ENCODE measurements around the gene DBR1.
A peak's percentile ranks its signal among the peaks of the same experiment; 100 is the strongest.

Gene DBR1, protein sequence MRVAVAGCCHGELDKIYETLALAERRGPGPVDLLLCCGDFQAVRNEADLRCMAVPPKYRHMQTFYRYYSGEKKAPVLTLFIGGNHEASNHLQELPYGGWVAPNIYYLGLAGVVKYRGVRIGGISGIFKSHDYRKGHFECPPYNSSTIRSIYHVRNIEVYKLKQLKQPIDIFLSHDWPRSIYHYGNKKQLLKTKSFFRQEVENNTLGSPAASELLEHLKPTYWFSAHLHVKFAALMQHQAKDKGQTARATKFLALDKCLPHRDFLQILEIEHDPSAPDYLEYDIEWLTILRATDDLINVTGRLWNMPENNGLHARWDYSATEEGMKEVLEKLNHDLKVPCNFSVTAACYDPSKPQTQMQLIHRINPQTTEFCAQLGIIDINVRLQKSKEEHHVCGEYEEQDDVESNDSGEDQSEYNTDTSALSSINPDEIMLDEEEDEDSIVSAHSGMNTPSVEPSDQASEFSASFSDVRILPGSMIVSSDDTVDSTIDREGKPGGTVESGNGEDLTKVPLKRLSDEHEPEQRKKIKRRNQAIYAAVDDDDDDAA
- total RNA-seq: 67.5 reads per million, percentile 75 among the genes with 10 or more reads in this experiment

DNA sequence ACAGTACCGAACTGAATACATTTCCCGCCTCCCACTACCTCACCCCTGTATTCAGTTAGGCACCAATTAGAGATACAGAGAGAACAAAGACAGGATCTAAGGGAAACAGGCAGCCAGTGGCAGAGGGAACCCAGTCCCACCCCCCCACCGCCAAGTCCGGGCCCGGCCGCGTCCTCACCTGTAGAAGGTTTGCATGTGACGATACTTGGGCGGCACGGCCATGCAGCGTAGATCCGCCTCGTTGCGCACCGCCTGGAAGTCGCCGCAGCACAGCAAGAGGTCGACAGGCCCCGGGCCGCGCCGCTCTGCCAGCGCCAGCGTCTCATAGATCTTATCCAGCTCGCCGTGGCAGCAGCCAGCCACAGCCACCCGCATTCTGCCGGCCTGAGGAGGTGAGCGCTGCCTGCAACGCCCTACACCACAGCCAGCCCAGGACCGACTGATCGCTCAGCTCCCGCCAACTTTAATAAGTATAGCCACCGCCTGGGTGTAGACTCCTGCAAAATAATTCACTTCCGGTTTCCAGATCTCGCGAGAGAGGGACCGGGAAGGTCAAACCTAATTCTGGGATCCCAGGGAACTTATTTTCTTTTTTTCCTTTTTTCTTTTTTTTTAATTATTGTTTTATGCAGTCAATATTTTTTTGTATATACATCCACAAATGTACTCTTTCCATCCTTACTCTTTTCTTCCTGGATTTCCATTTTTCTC lies at the start of gene DBR1:
TSS of gene DBR1 (minus strand) at position 501 of the 711 bp plus-strand sequence. CDS start at position 375, 126 bp downstream.
- DNase-seq: peak; percentile 75

DNA sequence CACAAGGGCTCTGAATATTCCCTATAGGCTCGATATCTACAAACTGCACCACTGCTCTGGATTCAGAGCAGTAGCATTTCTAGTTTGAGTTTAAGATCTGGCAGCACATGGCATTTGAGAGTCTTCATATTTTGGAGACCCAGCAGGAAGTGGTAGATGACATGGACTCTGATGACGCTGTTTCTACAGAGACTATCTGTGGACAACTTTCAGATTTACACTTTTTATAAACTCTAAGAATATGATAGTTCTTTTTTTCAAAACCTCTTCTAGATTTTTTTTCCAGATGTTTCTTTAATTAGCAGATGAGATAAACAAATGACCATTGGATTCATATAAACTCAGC lies 48.2 kb upstream of the DBR1 start:
- DNase-seq: no peak

GRCh38 chr3:138222131-138222941 lies 47.6 kb upstream of the DBR1 start:
- no peak for DNase-seq

DNA sequence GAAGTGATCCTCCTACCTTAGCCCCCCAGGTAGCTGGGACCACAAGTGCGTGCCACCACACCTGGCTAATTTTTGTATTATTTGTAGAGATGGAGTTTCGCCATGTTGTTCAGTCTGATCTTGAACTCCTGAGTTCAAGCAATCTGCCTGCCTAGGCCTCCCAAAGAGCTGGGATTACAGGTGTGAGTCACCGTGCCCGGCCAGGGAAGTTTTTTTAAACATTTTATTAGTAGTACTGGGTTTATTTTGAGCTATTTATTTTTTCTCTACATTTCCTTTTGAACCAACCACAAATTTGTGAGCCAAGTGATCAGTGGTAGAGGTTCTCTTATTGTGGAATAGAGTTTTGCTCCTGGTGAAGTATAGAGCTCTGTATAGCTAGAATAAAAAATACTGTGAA lies 46.1 kb upstream of the DBR1 start:
- no peak for DNase-seq

DNA sequence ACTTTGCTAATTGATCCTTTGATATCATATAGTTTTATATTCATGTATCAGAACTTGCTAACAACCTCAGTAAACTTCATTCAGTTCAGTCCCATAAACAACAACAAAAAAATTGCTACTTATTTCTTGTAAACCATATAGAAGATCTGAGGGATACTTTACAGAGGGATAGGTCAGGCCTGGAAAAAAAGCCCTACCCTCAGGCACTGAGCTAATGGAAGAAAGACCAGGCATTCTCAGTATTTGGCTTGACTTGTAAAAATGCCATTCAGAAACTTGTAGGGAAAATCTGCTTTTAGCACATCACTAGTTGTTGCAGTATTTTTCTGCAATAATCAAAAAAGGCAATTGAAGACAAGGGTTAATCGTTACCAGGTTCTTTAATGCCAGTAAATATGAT lies 45.5 kb upstream of the DBR1 start:
- no peak for DNase-seq

DNA sequence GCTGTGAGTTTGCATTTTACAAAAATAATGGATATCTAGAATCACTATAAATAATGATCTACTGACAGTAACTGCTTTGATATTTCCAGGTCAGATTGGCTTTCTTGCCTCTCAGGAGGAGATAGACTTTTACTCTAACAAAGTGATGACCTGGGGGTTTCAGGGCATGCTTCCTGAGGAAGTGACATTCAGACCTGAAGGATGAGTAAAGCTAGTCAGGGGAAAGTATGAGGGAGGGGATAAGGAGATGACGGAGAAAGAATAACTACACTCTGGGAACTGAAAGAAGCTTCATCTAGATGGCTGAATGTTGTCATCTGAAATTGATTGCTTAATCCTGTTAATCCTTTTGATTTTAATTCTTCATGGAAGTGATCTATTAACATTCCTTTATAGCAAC lies 44.5 kb upstream of the DBR1 start:
- no peak for DNase-seq

DNA sequence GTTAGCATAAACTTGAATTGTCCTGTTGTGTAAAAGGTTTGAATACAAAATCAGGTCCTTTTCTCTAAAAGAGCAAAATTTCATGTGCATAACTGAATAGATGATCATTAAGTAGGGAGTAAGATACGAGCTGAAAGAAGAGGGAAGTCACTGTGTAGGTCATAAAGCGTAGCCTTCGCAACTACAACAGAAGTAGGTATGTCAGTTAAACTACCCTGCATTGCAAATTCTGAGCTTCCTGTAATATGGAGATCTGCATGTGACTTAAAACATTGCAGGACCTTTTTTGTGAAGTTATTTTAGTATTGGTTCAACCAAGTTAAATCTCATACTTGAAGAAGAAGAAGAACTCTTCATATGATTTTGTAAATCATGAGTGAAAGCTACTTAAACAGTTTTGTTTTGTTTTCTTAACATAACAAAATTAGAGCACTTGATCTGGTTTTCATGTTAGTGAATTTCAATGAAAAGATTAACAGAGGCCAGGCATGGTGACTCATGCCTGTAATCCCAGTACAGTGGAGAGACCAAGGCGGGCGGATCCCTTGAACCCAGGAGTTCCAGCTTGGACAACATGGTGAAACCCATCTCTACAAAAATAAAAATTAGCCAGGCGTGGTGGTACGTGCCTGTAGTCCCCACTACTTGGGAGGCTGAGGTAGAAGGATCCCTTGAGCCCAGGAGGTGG lies 38.8 kb upstream of the DBR1 start:
- DNase-seq: no peak

DNA sequence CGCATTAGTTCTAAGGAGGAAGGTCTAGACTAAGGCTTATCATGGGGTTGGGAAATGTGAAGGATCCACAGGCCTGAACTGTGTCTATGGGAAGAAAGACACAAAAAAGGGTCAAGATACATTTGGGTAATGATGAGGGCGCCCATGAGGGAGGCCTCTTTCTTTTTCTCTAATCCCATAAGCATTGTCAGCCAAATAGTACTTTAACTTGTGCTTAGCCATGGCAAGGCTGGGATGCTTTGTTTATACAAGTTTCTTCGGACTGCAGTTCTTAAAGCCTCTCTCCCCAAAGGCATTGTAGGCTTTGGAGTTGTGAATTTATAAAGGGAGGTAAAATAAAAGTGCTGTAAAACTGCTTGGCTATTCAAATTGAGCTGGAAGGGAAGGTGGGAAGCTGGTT lies 35.8 kb upstream of the DBR1 start:
- no peak for DNase-seq

GRCh38 chr3:138206196-138206595 lies 31.5 kb upstream of the DBR1 start:
- DNase-seq: no peak

- DNase-seq: no peak
These were observed 30.8 kb upstream of the DBR1 start for GRCh38 chr3:138205527-138205926.

- no peak for DNase-seq
These were observed 29.2 kb upstream of the DBR1 start for GRCh38 chr3:138203938-138204337.

DNA sequence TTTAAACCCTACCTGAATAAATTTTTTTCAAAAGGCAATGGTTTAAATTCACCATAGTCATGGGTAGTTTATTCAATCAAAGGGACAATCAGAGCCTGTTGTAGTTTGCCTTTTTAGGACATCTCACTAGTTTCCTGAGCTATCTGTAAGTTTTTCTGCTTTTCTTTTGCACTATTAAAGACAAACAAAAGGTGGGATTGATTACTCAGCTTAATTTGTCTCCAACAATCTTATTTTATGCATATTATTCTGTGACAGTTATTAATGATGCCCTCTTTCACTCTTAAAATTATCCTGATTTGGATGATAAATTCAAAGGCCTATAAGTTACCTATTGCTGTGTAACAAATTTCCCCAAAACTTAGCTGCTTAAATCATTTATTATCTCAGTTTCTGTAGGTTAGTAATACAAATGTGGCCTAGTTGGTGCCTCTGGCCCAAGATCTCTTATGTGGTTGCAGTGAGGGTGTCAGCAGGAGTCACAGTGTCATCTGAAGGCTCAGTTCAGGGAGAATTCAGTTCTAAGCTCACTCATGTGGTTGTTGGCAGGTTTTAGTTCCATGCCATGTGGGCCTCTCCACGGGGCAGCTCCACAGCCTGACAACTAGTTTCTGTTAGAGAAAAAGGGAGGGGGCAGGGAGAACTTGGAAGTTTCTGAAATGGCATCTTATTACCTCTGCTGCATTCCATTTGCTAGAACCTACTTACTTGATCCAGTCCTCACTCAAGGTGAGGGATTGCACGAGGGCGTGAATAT lies 28.4 kb upstream of the DBR1 start:
- DNase-seq: no peak

- no peak for DNase-seq
These were observed 25.7 kb upstream of the DBR1 start for GRCh38 chr3:138200424-138200823.

DNA sequence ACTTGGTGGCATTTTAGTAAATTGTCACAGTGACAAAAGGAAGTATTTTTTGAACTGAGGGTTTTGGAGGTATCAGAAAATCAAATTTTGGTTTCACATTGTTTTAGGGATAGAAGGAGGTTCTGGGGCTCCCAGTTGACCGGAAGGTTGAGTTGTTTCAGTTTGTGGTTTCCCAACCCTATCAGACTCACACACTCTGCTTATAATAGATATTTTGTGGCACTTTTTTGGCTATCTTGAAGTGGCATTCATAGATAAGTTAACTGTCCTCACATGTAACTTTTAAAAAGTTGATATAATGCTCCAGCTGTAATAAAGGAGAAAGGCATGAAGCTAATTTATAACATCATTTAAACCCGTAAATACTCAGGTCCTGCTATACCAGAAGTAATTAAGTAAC lies 25.1 kb upstream of the DBR1 start:
- no peak for DNase-seq

- no peak for DNase-seq
These were observed 22.8 kb upstream of the DBR1 start for GRCh38 chr3:138197524-138197923.

DNA sequence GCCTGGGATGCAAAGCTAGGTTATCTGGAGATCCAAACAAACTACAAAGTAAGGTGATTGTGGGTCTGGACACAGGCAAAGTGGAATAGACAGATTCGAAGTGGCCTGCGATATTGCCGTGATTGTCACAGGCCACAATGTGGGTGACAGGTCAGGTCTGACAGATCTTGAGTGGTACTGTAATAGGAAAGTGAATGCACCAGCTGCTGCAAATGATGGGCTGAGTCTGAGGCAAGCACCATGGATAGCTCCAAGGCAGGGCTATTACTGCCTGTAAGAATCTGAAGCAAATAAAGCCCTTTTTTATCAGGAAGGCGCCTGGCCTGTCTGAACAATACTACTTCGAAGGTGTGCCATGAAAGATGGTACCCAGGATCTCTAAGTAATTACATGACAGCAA lies 22.3 kb upstream of the DBR1 start:
- no peak for DNase-seq

DNA sequence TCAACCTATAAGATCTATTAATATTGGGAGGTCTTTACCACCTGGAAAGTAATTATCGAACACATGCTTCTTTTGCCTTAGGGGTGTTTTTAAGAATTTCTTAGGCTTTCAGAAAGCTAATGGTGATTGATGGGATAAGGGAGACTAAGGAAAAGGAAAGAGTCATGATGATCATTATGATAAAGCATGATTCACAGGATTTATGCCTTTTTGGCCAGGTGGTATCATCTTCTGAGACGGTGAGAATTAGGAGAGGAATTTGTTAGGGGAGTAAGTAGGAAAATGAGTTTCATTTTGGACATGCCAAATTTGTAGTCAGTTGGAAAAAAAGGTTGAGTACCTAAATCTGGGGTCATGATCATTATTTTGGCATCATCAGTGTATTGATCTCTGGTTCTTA lies 21.3 kb upstream of the DBR1 start:
- no peak for DNase-seq

GRCh38 chr3:138195481-138195880 lies 20.8 kb upstream of the DBR1 start:
- no peak for DNase-seq

DNA sequence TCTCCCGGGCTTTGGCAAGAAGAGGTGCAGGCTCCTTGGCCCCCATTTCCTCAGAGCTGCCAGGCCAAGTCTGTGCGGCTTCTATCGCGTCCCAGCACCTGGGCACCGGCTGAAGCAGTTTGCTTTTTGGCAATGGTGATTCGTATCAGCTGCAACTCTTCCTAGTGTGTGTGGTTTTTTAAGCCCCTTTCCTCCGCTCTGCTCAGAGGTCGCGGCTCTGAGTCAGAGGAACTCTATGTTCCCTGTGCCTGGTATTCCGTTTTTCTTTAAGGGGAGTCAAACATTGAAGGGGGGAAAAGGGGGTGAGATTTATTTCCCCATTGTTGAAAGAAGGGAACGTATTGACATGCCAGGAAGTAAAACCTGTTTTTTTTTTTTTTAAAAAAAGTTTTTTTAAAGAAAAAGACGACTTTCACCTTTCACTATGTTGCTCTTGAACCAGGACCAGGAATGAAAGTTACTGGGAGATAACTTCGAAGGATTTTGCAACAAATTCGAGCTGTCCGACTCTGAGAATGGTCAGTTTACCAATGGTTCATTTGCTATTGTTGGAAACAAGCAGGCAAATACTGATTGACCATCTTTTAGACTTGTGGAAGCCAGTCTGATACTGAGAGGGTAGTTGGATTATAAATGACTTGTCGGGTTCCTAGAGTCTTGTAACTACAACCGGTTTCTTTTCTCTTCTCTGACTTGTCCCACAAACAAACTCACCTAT lies 13.5 kb upstream of the DBR1 start:
- no peak for DNase-seq

- DNase-seq: peak; percentile 43
These were observed 12.7 kb upstream of the DBR1 start, which contains the start of gene ARMC8 for GRCh38 chr3:138187296-138188012. ARMC8 (plus strand) TSS chr3:138187301; CDS start chr3:138187555, 254 bp downstream.

Measured in effector CD4-positive, alpha-beta T cell (primary cell).